Trophoblast cell (in vitro differentiated cells and primary cell): Measurements from ENCODE around the gene CARD19.

ENCODE experiments used
- DNase-seq, 2 donors: peaks; one replicate each; pipeline ENCODE4 v3.0.0-alpha.2; 2016
- H2AFZ ChIP-seq: 2 replicates; pipeline ENCODE4 v1.6.1; 2013; ENCODE audit warnings: low read length, moderate library complexity, mild to moderate bottlenecking; ENCODE audit not compliant: insufficient read depth, poor library complexity
- H2AK5ac ChIP-seq: 2 replicates; pipeline ENCODE4 v1.6.1; 2013; ENCODE audit warnings: mild to moderate bottlenecking, low read length
- H2BK120ac ChIP-seq: 2 replicates; pipeline ENCODE4 v1.6.1; 2013; ENCODE audit warnings: low read length, mild to moderate bottlenecking, moderate library complexity; ENCODE audit not compliant: insufficient read depth, poor library complexity
- H2BK12ac ChIP-seq: 2 replicates; pipeline ENCODE4 v1.6.1; 2013; ENCODE audit warnings: mild to moderate bottlenecking, low read length, moderate library complexity
- H2BK5ac ChIP-seq: 2 replicates; pipeline ENCODE4 v1.6.1; 2013; ENCODE audit warnings: low read length, low read depth, moderate library complexity, mild to moderate bottlenecking; ENCODE audit not compliant: poor library complexity
- H3K14ac ChIP-seq: 2 replicates; pipeline ENCODE4 v1.6.1; 2013; ENCODE audit warnings: mild to moderate bottlenecking, low read length
- H3K18ac ChIP-seq: 2 replicates; pipeline ENCODE4 v1.6.1; 2013; ENCODE audit warnings: mild to moderate bottlenecking, low read length
- H3K23ac ChIP-seq: 2 replicates; pipeline ENCODE4 v1.6.1; 2013; ENCODE audit warnings: low read length
- H3K27ac ChIP-seq: 2 replicates; pipeline ENCODE4 v1.5.1; 2013; ENCODE audit warnings: low read depth, mild to moderate bottlenecking, inconsistent platforms, low read length, moderate library complexity
- H3K27me3 ChIP-seq: 2 replicates; pipeline ENCODE4 v1.6.1; 2013; ENCODE audit warnings: inconsistent platforms, mild to moderate bottlenecking, low read length, moderate library complexity; ENCODE audit not compliant: insufficient read depth
- H3K36me3 ChIP-seq, 2 experiments: 1 replicate in 1 of 2; 2 replicates in 1 of 2; pipeline ENCODE4 v1.6.1; 2013; ENCODE audit warnings: low read length in 2 of 2, mild to moderate bottlenecking in 2 of 2, moderate library complexity in 1 of 2; ENCODE audit not compliant: insufficient read depth in 2 of 2, control insufficient read depth in 1 of 2
- H3K4ac ChIP-seq: 2 replicates; pipeline ENCODE4 v1.6.1; 2013; ENCODE audit warnings: low read depth, mild to moderate bottlenecking, low read length, moderate library complexity
- H3K4me1 ChIP-seq, 2 experiments: 1 replicate in 1 of 2; 2 replicates in 1 of 2; pipeline ENCODE4 v1.6.1; 2013; ENCODE audit warnings: low read length in 2 of 2, mild to moderate bottlenecking in 2 of 2, moderate library complexity in 1 of 2; ENCODE audit not compliant: insufficient read depth in 2 of 2, control insufficient read depth in 1 of 2
- H3K4me2 ChIP-seq: 2 replicates; pipeline ENCODE4 v1.6.1; 2013; ENCODE audit warnings: inconsistent platforms, mild to moderate bottlenecking, low read length, moderate library complexity
- H3K4me3 ChIP-seq: 2 replicates; pipeline ENCODE4 v1.5.1; 2013; ENCODE audit warnings: mild to moderate bottlenecking, low read depth, low read length, inconsistent platforms
- H3K79me1 ChIP-seq: one replicate; pipeline ENCODE4 v1.6.1; 2013; ENCODE audit warnings: low read length
- H3K79me2 ChIP-seq: 2 replicates; pipeline ENCODE4 v1.6.1; 2013; ENCODE audit warnings: low read length, mild to moderate bottlenecking; ENCODE audit not compliant: control insufficient read depth, insufficient read depth, poor library complexity
- H3K9ac ChIP-seq: 2 replicates; pipeline ENCODE4 v1.6.1; 2013; ENCODE audit warnings: mild to moderate bottlenecking, low read length
- H3K9me3 ChIP-seq: 2 replicates; pipeline ENCODE4 v1.6.1; 2013; ENCODE audit warnings: low read depth, mild to moderate bottlenecking, control low read depth, inconsistent platforms, low read length; ENCODE audit not compliant: insufficient read depth
- H4K12ac ChIP-seq: 2 replicates; pipeline ENCODE4 v1.6.1; 2013; ENCODE audit warnings: low read depth, mild to moderate bottlenecking, low read length, moderate library complexity
- H4K8ac ChIP-seq: 2 replicates; pipeline ENCODE4 v1.6.1; 2013; ENCODE audit warnings: low read depth, mild to moderate bottlenecking, low read length, moderate library complexity
- H4K91ac ChIP-seq: one replicate; pipeline ENCODE4 v1.6.1; 2013; ENCODE audit warnings: low read depth, mild to moderate bottlenecking, low read length, moderate library complexity
- WGBS: extraction: QIAGEN DNeasy Blood & Tissue Kit; methylation state at CpG from one replicate; pipeline ENCODE4 v1.1.7; 2013; ENCODE audit warnings: missing lambda C conversion rate; ENCODE audit not compliant: insufficient read length, insufficient coverage; ENCODE audit errors: extremely low coverage; 5-methylcytosine and 5-hydroxymethylcytosine counted together

The CARD19 gene

GRCh38 chr9:93125331-93125894 lies 29.4 kb downstream of the CARD19 start:
- Histone ChIP-seq H3K9ac (no peak overlapping the region), H3K14ac (no peak overlapping the region), H4K12ac (no peak overlapping the region), H3K79me2 (no peaks in the 10 kb centered on the region), H4K8ac (no peak overlapping the region), H2BK12ac (no peak overlapping the region), H2BK5ac (no peak overlapping the region), H3K4me1 (peaks cover 6 to 11% of the 10 kb centered on the region in 2 experiments), H3K27me3 (no peaks in the 10 kb centered on the region), H3K79me1 (no peaks in the 10 kb centered on the region), H3K4me2 (no peak overlapping the region), H3K36me3 (peaks cover 18 to 25% of the 10 kb centered on the region in 2 experiments), H2AK5ac (no peak overlapping the region), H3K27ac (no peak overlapping the region), H2AFZ (no peak overlapping the region), H2BK120ac (no peak overlapping the region), H3K4me3 (no peak overlapping the region), H3K23ac (no peak overlapping the region), H3K18ac (no peak overlapping the region), H3K4ac (no peak overlapping the region), H4K91ac (no peak overlapping the region), H3K9me3 (no peaks in the 10 kb centered on the region)
- WGBS, result no CpG with 5 or more reads among the region's 10 CpGs
- no peak for DNase-seq

- Histone ChIP-seq H3K4me3 (no peak overlapping the region), H2AK5ac (no peak overlapping the region), H3K4me2 (no peak overlapping the region), H4K8ac (no peak overlapping the region), H2BK5ac (no peak overlapping the region), H3K79me1 (no peaks in the 10 kb centered on the region), H4K91ac (no peak overlapping the region), H3K23ac (no peak overlapping the region), H3K4ac (no peak overlapping the region), H3K9me3 (no peaks in the 10 kb centered on the region), H4K12ac (no peak overlapping the region), H2AFZ (no peak overlapping the region), H3K27ac (no peak overlapping the region), H2BK120ac (no peak overlapping the region), H3K14ac (no peak overlapping the region), H3K9ac (no peak overlapping the region), H3K79me2 (no peaks in the 10 kb centered on the region), H3K36me3 (peaks cover 17 to 23% of the 10 kb centered on the region in 2 experiments), H3K18ac (peak overlapping the region; percentile 7), H3K27me3 (no peaks in the 10 kb centered on the region), H2BK12ac (no peak overlapping the region), H3K4me1 (peaks cover 6 to 16% of the 10 kb centered on the region in 2 experiments)
- DNase-seq, result no peak
- WGBS, result no CpG with 5 or more reads among the region's 23 CpGs
Observed at GRCh38 chr9:93126151-93126781, 30.2 kb downstream of the CARD19 start.

GRCh38 chr9:93126825-93127368 lies 30.9 kb downstream of the CARD19 start:
- no peak overlapping the region for H2BK5ac ChIP-seq
- DNase-seq, result no peak
- no peak overlapping the region for H3K14ac ChIP-seq
- H3K9ac ChIP-seq, result no peak overlapping the region
- no peak overlapping the region for H2BK12ac ChIP-seq
- H3K27me3 ChIP-seq, result no peaks in the 10 kb centered on the region
- peaks cover 7 to 17% of the 10 kb centered on the region in 2 experiments for H3K4me1 ChIP-seq
- H4K8ac ChIP-seq, result no peak overlapping the region
- H3K79me2 ChIP-seq, result no peaks in the 10 kb centered on the region
- no peaks in the 10 kb centered on the region for H3K79me1 ChIP-seq
- H3K4ac ChIP-seq, result no peak overlapping the region
- no peak overlapping the region for H4K12ac ChIP-seq
- no peak overlapping the region for H2BK120ac ChIP-seq
- no peak overlapping the region for H2AFZ ChIP-seq
- no peak overlapping the region for H3K4me2 ChIP-seq
- no peaks in the 10 kb centered on the region for H3K9me3 ChIP-seq
- H3K18ac ChIP-seq, result no peak overlapping the region
- H3K4me3 ChIP-seq, result no peak overlapping the region
- WGBS, result no CpG with 5 or more reads among the region's 18 CpGs
- H3K36me3 ChIP-seq, result peaks cover 12 to 18% of the 10 kb centered on the region in 2 experiments
- no peak overlapping the region for H2AK5ac ChIP-seq
- no peak overlapping the region for H3K27ac ChIP-seq
- no peak overlapping the region for H3K23ac ChIP-seq
- no peak overlapping the region for H4K91ac ChIP-seq

GRCh38 chr9:93127395-93127911 lies 31.4 kb downstream of the CARD19 start:
- Histone ChIP-seq H2AK5ac (no peak overlapping the region), H3K79me2 (peaks cover under 1% of the 10 kb centered on the region), H3K18ac (no peak overlapping the region), H3K14ac (no peak overlapping the region), H3K27ac (no peak overlapping the region), H3K9ac (no peak overlapping the region), H2AFZ (no peak overlapping the region), H4K12ac (no peak overlapping the region), H2BK12ac (no peak overlapping the region), H4K91ac (no peak overlapping the region), H3K4me2 (no peak overlapping the region), H2BK120ac (no peak overlapping the region), H3K4ac (no peak overlapping the region), H3K4me3 (no peak overlapping the region), H3K27me3 (no peaks in the 10 kb centered on the region), H2BK5ac (no peak overlapping the region), H3K4me1 (peaks cover 12 to 20% of the 10 kb centered on the region in 2 experiments), H3K9me3 (peaks cover 3% of the 10 kb centered on the region), H3K79me1 (peaks cover 2% of the 10 kb centered on the region), H4K8ac (no peak overlapping the region), H3K36me3 (peaks cover 10 to 17% of the 10 kb centered on the region in 2 experiments), H3K23ac (no peak overlapping the region)
- no CpG with 5 or more reads among the region's 8 CpGs for WGBS
- no peak for DNase-seq
